Measurements from ENCODE around the gene MUC15.

DNA sequence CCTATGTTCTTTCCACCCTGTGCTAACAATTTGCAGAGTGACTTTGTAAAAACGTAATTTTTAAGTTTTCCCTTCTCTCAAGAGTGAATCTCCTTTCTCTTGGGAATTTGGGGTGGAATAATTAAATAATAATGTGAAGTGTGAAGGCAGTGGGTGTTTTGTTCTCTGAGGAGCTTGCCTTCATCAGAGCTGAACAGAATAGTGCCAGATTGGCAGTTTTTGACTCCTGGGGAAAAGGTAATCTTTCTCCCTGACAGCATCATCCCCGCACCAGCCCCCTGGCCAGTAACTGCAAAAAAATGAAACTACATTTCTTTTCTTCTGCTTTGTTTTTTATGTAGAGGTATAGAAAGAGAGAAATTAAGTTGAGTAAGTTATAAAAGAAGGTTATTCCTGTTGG, 59.9 kb downstream of the MUC15 start:
- TF ChIP-seq, protein P1, sequence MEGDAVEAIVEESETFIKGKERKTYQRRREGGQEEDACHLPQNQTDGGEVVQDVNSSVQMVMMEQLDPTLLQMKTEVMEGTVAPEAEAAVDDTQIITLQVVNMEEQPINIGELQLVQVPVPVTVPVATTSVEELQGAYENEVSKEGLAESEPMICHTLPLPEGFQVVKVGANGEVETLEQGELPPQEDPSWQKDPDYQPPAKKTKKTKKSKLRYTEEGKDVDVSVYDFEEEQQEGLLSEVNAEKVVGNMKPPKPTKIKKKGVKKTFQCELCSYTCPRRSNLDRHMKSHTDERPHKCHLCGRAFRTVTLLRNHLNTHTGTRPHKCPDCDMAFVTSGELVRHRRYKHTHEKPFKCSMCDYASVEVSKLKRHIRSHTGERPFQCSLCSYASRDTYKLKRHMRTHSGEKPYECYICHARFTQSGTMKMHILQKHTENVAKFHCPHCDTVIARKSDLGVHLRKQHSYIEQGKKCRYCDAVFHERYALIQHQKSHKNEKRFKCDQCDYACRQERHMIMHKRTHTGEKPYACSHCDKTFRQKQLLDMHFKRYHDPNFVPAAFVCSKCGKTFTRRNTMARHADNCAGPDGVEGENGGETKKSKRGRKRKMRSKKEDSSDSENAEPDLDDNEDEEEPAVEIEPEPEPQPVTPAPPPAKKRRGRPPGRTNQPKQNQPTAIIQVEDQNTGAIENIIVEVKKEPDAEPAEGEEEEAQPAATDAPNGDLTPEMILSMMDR (IDR thresholded peaks at IDR 0.05 in 2 of 3, conservative IDR thresholded peaks at IDR 0.05 in 1 of 3; ENCODE audit: control insufficient read depth in 2 of 3, extremely low read depth in 1 of 3, insufficient read depth in 1 of 3, low read depth in 3 of 3, low read length in 3 of 3): no peak
- no peak for TF ChIP-seq RAD21 (IDR thresholded peaks at IDR 0.05; ENCODE audit: insufficient read depth, low read depth, low read length)
- no peak for TF ChIP-seq POLR2AphosphoS5 (IDR thresholded peaks at IDR 0.05; ENCODE audit: low read length)
- TF ChIP-seq, protein P2, sequence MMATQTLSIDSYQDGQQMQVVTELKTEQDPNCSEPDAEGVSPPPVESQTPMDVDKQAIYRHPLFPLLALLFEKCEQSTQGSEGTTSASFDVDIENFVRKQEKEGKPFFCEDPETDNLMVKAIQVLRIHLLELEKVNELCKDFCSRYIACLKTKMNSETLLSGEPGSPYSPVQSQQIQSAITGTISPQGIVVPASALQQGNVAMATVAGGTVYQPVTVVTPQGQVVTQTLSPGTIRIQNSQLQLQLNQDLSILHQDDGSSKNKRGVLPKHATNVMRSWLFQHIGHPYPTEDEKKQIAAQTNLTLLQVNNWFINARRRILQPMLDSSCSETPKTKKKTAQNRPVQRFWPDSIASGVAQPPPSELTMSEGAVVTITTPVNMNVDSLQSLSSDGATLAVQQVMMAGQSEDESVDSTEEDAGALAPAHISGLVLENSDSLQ (IDR thresholded peaks at IDR 0.05): no peak
- TF ChIP-seq, protein P3, sequence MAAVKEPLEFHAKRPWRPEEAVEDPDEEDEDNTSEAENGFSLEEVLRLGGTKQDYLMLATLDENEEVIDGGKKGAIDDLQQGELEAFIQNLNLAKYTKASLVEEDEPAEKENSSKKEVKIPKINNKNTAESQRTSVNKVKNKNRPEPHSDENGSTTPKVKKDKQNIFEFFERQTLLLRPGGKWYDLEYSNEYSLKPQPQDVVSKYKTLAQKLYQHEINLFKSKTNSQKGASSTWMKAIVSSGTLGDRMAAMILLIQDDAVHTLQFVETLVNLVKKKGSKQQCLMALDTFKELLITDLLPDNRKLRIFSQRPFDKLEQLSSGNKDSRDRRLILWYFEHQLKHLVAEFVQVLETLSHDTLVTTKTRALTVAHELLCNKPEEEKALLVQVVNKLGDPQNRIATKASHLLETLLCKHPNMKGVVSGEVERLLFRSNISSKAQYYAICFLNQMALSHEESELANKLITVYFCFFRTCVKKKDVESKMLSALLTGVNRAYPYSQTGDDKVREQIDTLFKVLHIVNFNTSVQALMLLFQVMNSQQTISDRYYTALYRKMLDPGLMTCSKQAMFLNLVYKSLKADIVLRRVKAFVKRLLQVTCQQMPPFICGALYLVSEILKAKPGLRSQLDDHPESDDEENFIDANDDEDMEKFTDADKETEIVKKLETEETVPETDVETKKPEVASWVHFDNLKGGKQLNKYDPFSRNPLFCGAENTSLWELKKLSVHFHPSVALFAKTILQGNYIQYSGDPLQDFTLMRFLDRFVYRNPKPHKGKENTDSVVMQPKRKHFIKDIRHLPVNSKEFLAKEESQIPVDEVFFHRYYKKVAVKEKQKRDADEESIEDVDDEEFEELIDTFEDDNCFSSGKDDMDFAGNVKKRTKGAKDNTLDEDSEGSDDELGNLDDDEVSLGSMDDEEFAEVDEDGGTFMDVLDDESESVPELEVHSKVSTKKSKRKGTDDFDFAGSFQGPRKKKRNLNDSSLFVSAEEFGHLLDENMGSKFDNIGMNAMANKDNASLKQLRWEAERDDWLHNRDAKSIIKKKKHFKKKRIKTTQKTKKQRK (IDR thresholded peaks at IDR 0.05; ENCODE audit: low read depth, low read length): no peak
